ENCODE measurements around the gene CDKL4. TPM values are rescaled to one million over a fixed set of nuclear protein-coding genes. Genes with fewer than 3 reads are reported as not detected.

The CDKL4 gene
- total and polyA plus RNA-seq, 2 of the 13 experiments (the other 11 are each of a cell fraction or from before 2014, with no cell fraction given) = 0.29 to 0.50 TPM

DNA sequence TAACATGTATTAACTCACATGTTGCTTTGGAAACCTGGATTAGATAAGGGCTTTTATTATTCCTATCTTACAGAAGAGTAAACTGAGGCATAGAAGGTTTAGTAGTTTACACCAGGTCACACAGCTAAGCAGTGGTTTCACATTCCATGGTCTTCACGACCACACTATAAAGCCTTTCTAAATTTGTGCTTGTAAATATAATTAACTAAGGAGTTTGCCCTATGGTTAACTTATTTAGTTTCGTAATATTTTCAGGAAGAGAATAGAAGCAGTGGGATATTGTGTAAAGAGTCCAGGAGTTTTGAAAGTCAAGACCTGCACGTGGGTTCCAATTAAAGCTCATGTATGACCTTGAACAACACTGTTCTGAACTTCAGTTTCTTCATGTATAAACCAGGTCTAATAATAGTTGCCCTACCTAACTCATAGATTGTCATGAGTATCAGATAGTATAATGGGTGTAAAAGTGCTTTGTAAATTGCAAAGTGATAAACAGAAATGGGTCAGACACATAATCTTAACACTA, 103.4 kb downstream of the CDKL4 start (continued):
- TF ChIP-seq, protein P1, sequence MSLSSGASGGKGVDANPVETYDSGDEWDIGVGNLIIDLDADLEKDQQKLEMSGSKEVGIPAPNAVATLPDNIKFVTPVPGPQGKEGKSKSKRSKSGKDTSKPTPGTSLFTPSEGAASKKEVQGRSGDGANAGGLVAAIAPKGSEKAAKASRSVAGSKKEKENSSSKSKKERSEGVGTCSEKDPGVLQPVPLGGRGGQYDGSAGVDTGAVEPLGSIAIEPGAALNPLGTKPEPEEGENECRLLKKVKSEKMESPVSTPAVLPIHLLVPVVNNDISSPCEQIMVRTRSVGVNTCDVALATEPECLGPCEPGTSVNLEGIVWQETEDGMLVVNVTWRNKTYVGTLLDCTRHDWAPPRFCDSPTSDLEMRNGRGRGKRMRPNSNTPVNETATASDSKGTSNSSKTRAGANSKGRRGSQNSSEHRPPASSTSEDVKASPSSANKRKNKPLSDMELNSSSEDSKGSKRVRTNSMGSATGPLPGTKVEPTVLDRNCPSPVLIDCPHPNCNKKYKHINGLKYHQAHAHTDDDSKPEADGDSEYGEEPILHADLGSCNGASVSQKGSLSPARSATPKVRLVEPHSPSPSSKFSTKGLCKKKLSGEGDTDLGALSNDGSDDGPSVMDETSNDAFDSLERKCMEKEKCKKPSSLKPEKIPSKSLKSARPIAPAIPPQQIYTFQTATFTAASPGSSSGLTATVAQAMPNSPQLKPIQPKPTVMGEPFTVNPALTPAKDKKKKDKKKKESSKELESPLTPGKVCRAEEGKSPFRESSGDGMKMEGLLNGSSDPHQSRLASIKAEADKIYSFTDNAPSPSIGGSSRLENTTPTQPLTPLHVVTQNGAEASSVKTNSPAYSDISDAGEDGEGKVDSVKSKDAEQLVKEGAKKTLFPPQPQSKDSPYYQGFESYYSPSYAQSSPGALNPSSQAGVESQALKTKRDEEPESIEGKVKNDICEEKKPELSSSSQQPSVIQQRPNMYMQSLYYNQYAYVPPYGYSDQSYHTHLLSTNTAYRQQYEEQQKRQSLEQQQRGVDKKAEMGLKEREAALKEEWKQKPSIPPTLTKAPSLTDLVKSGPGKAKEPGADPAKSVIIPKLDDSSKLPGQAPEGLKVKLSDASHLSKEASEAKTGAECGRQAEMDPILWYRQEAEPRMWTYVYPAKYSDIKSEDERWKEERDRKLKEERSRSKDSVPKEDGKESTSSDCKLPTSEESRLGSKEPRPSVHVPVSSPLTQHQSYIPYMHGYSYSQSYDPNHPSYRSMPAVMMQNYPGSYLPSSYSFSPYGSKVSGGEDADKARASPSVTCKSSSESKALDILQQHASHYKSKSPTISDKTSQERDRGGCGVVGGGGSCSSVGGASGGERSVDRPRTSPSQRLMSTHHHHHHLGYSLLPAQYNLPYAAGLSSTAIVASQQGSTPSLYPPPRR (CRISPR knock-in tag; IDR thresholded peaks at IDR 0.05; ENCODE audit: borderline replicate concordance) = no peak; the same call in 1 of the 2 replicates
- TF ChIP-seq, protein P2, sequence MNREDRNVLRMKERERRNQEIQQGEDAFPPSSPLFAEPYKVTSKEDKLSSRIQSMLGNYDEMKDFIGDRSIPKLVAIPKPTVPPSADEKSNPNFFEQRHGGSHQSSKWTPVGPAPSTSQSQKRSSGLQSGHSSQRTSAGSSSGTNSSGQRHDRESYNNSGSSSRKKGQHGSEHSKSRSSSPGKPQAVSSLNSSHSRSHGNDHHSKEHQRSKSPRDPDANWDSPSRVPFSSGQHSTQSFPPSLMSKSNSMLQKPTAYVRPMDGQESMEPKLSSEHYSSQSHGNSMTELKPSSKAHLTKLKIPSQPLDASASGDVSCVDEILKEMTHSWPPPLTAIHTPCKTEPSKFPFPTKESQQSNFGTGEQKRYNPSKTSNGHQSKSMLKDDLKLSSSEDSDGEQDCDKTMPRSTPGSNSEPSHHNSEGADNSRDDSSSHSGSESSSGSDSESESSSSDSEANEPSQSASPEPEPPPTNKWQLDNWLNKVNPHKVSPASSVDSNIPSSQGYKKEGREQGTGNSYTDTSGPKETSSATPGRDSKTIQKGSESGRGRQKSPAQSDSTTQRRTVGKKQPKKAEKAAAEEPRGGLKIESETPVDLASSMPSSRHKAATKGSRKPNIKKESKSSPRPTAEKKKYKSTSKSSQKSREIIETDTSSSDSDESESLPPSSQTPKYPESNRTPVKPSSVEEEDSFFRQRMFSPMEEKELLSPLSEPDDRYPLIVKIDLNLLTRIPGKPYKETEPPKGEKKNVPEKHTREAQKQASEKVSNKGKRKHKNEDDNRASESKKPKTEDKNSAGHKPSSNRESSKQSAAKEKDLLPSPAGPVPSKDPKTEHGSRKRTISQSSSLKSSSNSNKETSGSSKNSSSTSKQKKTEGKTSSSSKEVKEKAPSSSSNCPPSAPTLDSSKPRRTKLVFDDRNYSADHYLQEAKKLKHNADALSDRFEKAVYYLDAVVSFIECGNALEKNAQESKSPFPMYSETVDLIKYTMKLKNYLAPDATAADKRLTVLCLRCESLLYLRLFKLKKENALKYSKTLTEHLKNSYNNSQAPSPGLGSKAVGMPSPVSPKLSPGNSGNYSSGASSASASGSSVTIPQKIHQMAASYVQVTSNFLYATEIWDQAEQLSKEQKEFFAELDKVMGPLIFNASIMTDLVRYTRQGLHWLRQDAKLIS (CRISPR knock-in tag; IDR thresholded peaks at IDR 0.05) = no peak
- no peak for TF ChIP-seq RBM22 (optimal IDR thresholded peaks at IDR 0.05; ENCODE audit: low read length)
- TF ChIP-seq FOXC1 (CRISPR knock-in tag; IDR thresholded peaks at IDR 0.05; ENCODE audit: borderline replicate concordance) = no peak
- TF ChIP-seq, protein P3, sequence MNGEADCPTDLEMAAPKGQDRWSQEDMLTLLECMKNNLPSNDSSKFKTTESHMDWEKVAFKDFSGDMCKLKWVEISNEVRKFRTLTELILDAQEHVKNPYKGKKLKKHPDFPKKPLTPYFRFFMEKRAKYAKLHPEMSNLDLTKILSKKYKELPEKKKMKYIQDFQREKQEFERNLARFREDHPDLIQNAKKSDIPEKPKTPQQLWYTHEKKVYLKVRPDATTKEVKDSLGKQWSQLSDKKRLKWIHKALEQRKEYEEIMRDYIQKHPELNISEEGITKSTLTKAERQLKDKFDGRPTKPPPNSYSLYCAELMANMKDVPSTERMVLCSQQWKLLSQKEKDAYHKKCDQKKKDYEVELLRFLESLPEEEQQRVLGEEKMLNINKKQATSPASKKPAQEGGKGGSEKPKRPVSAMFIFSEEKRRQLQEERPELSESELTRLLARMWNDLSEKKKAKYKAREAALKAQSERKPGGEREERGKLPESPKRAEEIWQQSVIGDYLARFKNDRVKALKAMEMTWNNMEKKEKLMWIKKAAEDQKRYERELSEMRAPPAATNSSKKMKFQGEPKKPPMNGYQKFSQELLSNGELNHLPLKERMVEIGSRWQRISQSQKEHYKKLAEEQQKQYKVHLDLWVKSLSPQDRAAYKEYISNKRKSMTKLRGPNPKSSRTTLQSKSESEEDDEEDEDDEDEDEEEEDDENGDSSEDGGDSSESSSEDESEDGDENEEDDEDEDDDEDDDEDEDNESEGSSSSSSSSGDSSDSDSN (CRISPR knock-in tag; IDR thresholded peaks at IDR 0.05) = no peak
- TF ChIP-seq ZBTB8A (CRISPR knock-in tag; IDR thresholded peaks at IDR 0.05; ENCODE audit: borderline replicate concordance, low read depth) = no peak
- TF ChIP-seq MEIS1 (CRISPR knock-in tag; IDR thresholded peaks at IDR 0.05; ENCODE audit: borderline replicate concordance) = no peak
- TF ChIP-seq KDM1A (CRISPR knock-in tag; IDR thresholded peaks at IDR 0.05) = no peak
- peak; percentile 54; the same call in 1 of the 2 replicates for TF ChIP-seq ZNF331 (CRISPR knock-in tag; IDR thresholded peaks at IDR 0.05)
- TF ChIP-seq TRIM24 (CRISPR knock-in tag; IDR thresholded peaks at IDR 0.05) = no peak
- no peak for TF ChIP-seq GPN1 (CRISPR knock-in tag; IDR thresholded peaks at IDR 0.05; ENCODE audit: borderline replicate concordance)
- no peak for TF ChIP-seq RBAK (CRISPR knock-in tag; IDR thresholded peaks at IDR 0.05)
- TF ChIP-seq, protein P4, sequence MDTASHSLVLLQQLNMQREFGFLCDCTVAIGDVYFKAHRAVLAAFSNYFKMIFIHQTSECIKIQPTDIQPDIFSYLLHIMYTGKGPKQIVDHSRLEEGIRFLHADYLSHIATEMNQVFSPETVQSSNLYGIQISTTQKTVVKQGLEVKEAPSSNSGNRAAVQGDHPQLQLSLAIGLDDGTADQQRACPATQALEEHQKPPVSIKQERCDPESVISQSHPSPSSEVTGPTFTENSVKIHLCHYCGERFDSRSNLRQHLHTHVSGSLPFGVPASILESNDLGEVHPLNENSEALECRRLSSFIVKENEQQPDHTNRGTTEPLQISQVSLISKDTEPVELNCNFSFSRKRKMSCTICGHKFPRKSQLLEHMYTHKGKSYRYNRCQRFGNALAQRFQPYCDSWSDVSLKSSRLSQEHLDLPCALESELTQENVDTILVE (CRISPR knock-in tag; IDR thresholded peaks at IDR 0.05) = 0 out of 2 replicates have a peak, but pooled peaks have one; percentile 51
- no peak for TF ChIP-seq NFE2 (CRISPR knock-in tag; IDR thresholded peaks at IDR 0.05)
- no peak for TF ChIP-seq ZNF180 (CRISPR knock-in tag; IDR thresholded peaks at IDR 0.05; ENCODE audit: borderline replicate concordance, low read depth)

Measured in HepG2 (cell line).